Liver (tissue), 9 donors: ENCODE results near the gene HIBADH. TPM values are rescaled to one million over a fixed set of nuclear protein-coding genes. Genes with fewer than 3 reads are reported as not detected.

Source experiments
- DNase-seq: peaks from one replicate; pipeline ENCODE4 v3.0.0-alpha.2; 2017; ENCODE audit warnings: low spot score
- H3K27ac ChIP-seq, 2 donors: one replicate each; pipeline ENCODE4 v1.7.0; 2013; ENCODE audit warnings: inconsistent platforms in 2 of 2, low read length in 2 of 2, control low read depth in 1 of 2, low read depth in 1 of 2, mild to moderate bottlenecking in 1 of 2
- H3K27me3 ChIP-seq, 4 donors: one replicate each; pipeline versions ENCODE4 v1.6.1 to v1.7.0; 2013; ENCODE audit warnings: low read length in 3 of 4, inconsistent platforms in 1 of 4, mild to moderate bottlenecking in 1 of 4, moderate library complexity in 1 of 4; ENCODE audit not compliant: control insufficient read depth in 4 of 4, insufficient read depth in 4 of 4
- H3K36me3 ChIP-seq, 4 donors: one replicate each; pipeline versions ENCODE4 v1.6.1 to v1.7.0; 2013; ENCODE audit warnings: low read length in 3 of 4, mild to moderate bottlenecking in 3 of 4, low read depth in 1 of 4, moderate library complexity in 1 of 4; ENCODE audit not compliant: control insufficient read depth in 4 of 4, insufficient read depth in 3 of 4
- H3K4me1 ChIP-seq, 4 donors: one replicate each; pipeline versions ENCODE4 v1.6.1 to v1.7.0; 2013; ENCODE audit warnings: low read length in 3 of 4, mild to moderate bottlenecking in 3 of 4, moderate library complexity in 1 of 4; ENCODE audit not compliant: control insufficient read depth in 4 of 4, insufficient read depth in 4 of 4
- H3K4me3 ChIP-seq, 3 donors: one replicate each; pipeline versions ENCODE4 v1.6.1 to v1.7.0; 2013; ENCODE audit warnings: low read length in 3 of 3, control low read depth in 1 of 3, low read depth in 1 of 3, mild to moderate bottlenecking in 1 of 3
- H3K9ac ChIP-seq, 2 donors: one replicate each; pipeline ENCODE4 v1.7.0; 2013; ENCODE audit warnings: low read length in 2 of 2, mild to moderate bottlenecking in 2 of 2, moderate library complexity in 2 of 2, control low read depth in 1 of 2, low read depth in 1 of 2
- H3K9me3 ChIP-seq, 4 donors: one replicate each; pipeline versions ENCODE4 v1.6.1 to v1.7.0; 2013; ENCODE audit warnings: low read length in 3 of 4; ENCODE audit not compliant: control insufficient read depth in 4 of 4
- ATF3 ChIP-seq: IDR thresholded peaks from 2 replicates; pipeline ENCODE4 v1.6.1; 2016; ENCODE audit warnings: antibody characterized with exemption
- CTCF ChIP-seq: fragments of 150-350 bp; IDR thresholded peaks from 2 replicates; pipeline ENCODE4 v1.5.1; 2017; ENCODE audit warnings: improper control_type of control experiment, low read depth, low read length; ENCODE audit not compliant: missing input control
- EGR1 ChIP-seq, 2 donors: IDR thresholded peaks; 2 replicates each; pipeline ENCODE4 v1.6.1; 2016 to 2018; ENCODE audit warnings: antibody characterized with exemption in 2 of 2, low read depth in 2 of 2
- FOXA1 ChIP-seq: IDR thresholded peaks from 2 replicates; pipeline ENCODE4 v1.6.1; 2016; ENCODE audit warnings: antibody characterized with exemption
- FOXA2 ChIP-seq: IDR thresholded peaks from 2 replicates; pipeline ENCODE4 v1.6.1; 2016; ENCODE audit warnings: antibody characterized with exemption
- GABPA ChIP-seq, 2 donors: IDR thresholded peaks in 1 of 2; conservative IDR thresholded peaks in 1 of 2; 2 replicates each; pipeline ENCODE4 v1.6.1; 2016; ENCODE audit warnings: antibody characterized with exemption in 2 of 2, mild to moderate bottlenecking in 1 of 2, moderate library complexity in 1 of 2
- HNF4A ChIP-seq, 2 donors: conservative IDR thresholded peaks; 2 replicates each; pipeline ENCODE4 v1.6.1; 2016; ENCODE audit warnings: antibody characterized with exemption in 2 of 2, mild to moderate bottlenecking in 2 of 2
- HNF4G ChIP-seq: IDR thresholded peaks from 2 replicates; pipeline ENCODE4 v1.6.1; 2016; ENCODE audit warnings: antibody characterized with exemption
- JUND ChIP-seq, 2 donors: IDR thresholded peaks; 2 replicates each; pipeline ENCODE4 v1.6.1; 2016; ENCODE audit warnings: antibody characterized with exemption in 2 of 2
- NR2F2 ChIP-seq: IDR thresholded peaks from 2 replicates; pipeline ENCODE4 v1.6.1; 2016; ENCODE audit warnings: antibody characterized with exemption
- RAD21 ChIP-seq, 2 donors: IDR thresholded peaks; 2 replicates each; pipeline ENCODE4 v1.6.1; 2016; ENCODE audit warnings: antibody characterized with exemption in 2 of 2, mild to moderate bottlenecking in 2 of 2
- RXRA ChIP-seq, 2 donors: IDR thresholded peaks; 2 replicates each; pipeline ENCODE4 v1.6.1; 2017 to 2018; ENCODE audit warnings: antibody characterized with exemption in 2 of 2, mild to moderate bottlenecking in 1 of 2
- SP1 ChIP-seq: IDR thresholded peaks from 2 replicates; pipeline ENCODE4 v1.6.1; 2018; ENCODE audit warnings: antibody characterized with exemption, mild to moderate bottlenecking
- TAF1 ChIP-seq: conservative IDR thresholded peaks from 2 replicates; pipeline ENCODE4 v1.6.1; 2016; ENCODE audit warnings: antibody characterized with exemption, mild to moderate bottlenecking
- YY1 ChIP-seq: IDR thresholded peaks from 2 replicates; pipeline ENCODE4 v1.6.1; 2016; ENCODE audit warnings: antibody characterized with exemption, mild to moderate bottlenecking
- ZBTB33 ChIP-seq: IDR thresholded peaks from 2 replicates; pipeline ENCODE4 v1.6.1; 2016; ENCODE audit warnings: antibody characterized with exemption
- whole genome bisulfite sequencing: extraction: QIAGEN DNeasy Blood & Tissue Kit; methylation state at CpG from one replicate; pipeline ENCODE4 v1.1.7; 2013; 5-methylcytosine and 5-hydroxymethylcytosine counted together
- polyA plus RNA-seq, 2 donors: library from polyadenylated mRNA; stranded (reverse) in 1 of 2; unstranded in 1 of 2; fragments of 200-250 nt in 1 of 2; fragments of >200 nt in 1 of 2; fragmentation: Nextera tagmentation in 1 of 2; extraction: Ambion mirVana in 1 of 2; gene quantifications; one replicate each; pipeline versions ENCODE4 v1.2.1 to v1.2.3, GENCODE V29; 2013 to 2015
- total RNA-seq, 2 donors: library from RNA; depleted of rRNA; stranded (reverse); fragments of >200 nt; gene quantifications; one replicate each; pipeline ENCODE4 v1.2.3, GENCODE V29; 2014
- TF ChIP-seq, protein P1 (sequence below): IDR thresholded peaks from 2 replicates; pipeline ENCODE4 v1.6.1; 2016; ENCODE audit warnings: antibody characterized with exemption
- TF ChIP-seq, protein P2 (sequence below): IDR thresholded peaks from 2 replicates; pipeline ENCODE4 v1.6.1; 2016; ENCODE audit warnings: antibody characterized with exemption, mild to moderate bottlenecking
- donor health status: healthy.
- donor health status: healthy.
- donor health status: healthy.
- donor health status: healthy.
- donor health status: healthy.

HIBADH gene
- total and polyA plus RNA-seq, 4 donors = 27.7 to 78.9 (median 58.2) TPM

DNA sequence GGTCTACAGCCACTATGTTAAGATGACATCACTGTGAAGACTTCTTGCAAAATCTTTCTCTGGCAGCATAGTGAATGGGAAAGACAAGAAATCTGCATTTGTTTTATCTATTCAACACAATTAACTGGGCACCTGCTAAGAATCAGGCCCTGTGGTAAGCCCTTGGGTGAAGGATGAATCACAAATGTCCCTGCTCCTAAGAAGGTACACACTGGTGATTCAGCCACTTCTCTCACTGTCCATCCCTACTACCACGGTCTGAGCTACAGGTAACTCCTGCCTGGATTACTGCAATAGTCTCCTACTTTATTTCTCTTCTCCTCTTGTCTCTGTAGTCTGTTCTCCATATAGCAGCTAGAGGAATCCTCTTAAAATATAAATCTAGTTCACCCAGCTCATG lies 116.1 kb downstream of the HIBADH start:
- Histone ChIP-seq H3K4me3 (no peak overlapping the region), H3K9me3 (peaks cover 0 to under 1% (median 0%) of the 10 kb centered on the region in 4 donors), H3K27ac (no peak overlapping the region), H3K36me3 (peaks cover 0 to 15% (median 5%) of the 10 kb centered on the region in 4 donors), H3K4me1 (no peaks in the 10 kb centered on the region), H3K9ac (no peak overlapping the region), H3K27me3 (no peaks in the 10 kb centered on the region)
- DNase-seq = no peak
- 91% methylated on average over 1 of the region's 1 CpG for WGBS
- TF ChIP-seq YY1 (no peak), EGR1 (IDR thresholded peaks at IDR 0.05; ENCODE audit: low read depth in 2 of 2) (no peak), FOXA2 (no peak), TAF1 (no peak), CTCF (no peak), ZBTB33 (no peak), HNF4A (conservative IDR thresholded peaks at IDR 0.05) (no peak), HNF4G (no peak), RAD21 (IDR thresholded peaks at IDR 0.05) (no peak), JUND (IDR thresholded peaks at IDR 0.05) (no peak), FOXA1 (no peak), SP1 (no peak), GABPA (IDR thresholded peaks at IDR 0.05 in 1 of 2, conservative IDR thresholded peaks at IDR 0.05 in 1 of 2) (no peak), NR2F2 (no peak), RXRA (IDR thresholded peaks at IDR 0.05) (no peak), ATF3 (no peak)
- TF ChIP-seq, protein P1, sequence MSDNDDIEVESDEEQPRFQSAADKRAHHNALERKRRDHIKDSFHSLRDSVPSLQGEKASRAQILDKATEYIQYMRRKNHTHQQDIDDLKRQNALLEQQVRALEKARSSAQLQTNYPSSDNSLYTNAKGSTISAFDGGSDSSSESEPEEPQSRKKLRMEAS = no peak
- TF ChIP-seq, protein P2, sequence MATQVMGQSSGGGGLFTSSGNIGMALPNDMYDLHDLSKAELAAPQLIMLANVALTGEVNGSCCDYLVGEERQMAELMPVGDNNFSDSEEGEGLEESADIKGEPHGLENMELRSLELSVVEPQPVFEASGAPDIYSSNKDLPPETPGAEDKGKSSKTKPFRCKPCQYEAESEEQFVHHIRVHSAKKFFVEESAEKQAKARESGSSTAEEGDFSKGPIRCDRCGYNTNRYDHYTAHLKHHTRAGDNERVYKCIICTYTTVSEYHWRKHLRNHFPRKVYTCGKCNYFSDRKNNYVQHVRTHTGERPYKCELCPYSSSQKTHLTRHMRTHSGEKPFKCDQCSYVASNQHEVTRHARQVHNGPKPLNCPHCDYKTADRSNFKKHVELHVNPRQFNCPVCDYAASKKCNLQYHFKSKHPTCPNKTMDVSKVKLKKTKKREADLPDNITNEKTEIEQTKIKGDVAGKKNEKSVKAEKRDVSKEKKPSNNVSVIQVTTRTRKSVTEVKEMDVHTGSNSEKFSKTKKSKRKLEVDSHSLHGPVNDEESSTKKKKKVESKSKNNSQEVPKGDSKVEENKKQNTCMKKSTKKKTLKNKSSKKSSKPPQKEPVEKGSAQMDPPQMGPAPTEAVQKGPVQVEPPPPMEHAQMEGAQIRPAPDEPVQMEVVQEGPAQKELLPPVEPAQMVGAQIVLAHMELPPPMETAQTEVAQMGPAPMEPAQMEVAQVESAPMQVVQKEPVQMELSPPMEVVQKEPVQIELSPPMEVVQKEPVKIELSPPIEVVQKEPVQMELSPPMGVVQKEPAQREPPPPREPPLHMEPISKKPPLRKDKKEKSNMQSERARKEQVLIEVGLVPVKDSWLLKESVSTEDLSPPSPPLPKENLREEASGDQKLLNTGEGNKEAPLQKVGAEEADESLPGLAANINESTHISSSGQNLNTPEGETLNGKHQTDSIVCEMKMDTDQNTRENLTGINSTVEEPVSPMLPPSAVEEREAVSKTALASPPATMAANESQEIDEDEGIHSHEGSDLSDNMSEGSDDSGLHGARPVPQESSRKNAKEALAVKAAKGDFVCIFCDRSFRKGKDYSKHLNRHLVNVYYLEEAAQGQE = no peak
